GM12878 (cell line): ENCODE results near the gene LYPD5. TPM values are rescaled to one million over a fixed set of nuclear protein-coding genes. Genes with fewer than 3 reads are reported as not detected.
A peak's percentile ranks its signal among the peaks of the same experiment; 100 is the strongest.

Experiments
- ATF3 ChIP-seq: IDR thresholded peaks from 2 replicates; pipeline ENCODE4 v1.6.1; 2011; ENCODE audit warnings: low read depth, mild to moderate bottlenecking, low read length, moderate library complexity, borderline replicate concordance; ENCODE audit errors: extremely low read depth
- BCLAF1 ChIP-seq: fragments of 450-650 bp; IDR thresholded peaks from 2 replicates; pipeline ENCODE4 v1.6.1; 2017; ENCODE audit warnings: antibody characterized with exemption, mild to moderate bottlenecking, moderate library complexity
- E2F8 ChIP-seq: fragments of 450-650 bp; IDR thresholded peaks from 2 replicates; pipeline ENCODE4 v1.6.1; 2018; ENCODE audit warnings: mild to moderate bottlenecking, low read depth, moderate library complexity; ENCODE audit not compliant: partially characterized antibody
- GABPA ChIP-seq: IDR thresholded peaks from 2 replicates; pipeline ENCODE4 v1.6.1; 2014; ENCODE audit warnings: antibody characterized with exemption, low read depth, mild to moderate bottlenecking, inconsistent platforms
- GATAD2B ChIP-seq: fragments of 450-650 bp; conservative IDR thresholded peaks from 2 replicates; pipeline ENCODE4 v1.6.1; 2017; ENCODE audit warnings: low read depth, mild to moderate bottlenecking, moderate library complexity
- LARP7 ChIP-seq: fragments of 450-650 bp; IDR thresholded peaks from 2 replicates; pipeline ENCODE4 v1.6.1; 2017; ENCODE audit warnings: mild to moderate bottlenecking
- NKRF ChIP-seq: fragments of 450-650 bp; conservative IDR thresholded peaks from 2 replicates; pipeline ENCODE4 v1.6.1; 2017; ENCODE audit warnings: mild to moderate bottlenecking, moderate library complexity
- NR2F1 ChIP-seq: fragments of 450-650 bp; conservative IDR thresholded peaks from 2 replicates; pipeline ENCODE4 v1.6.1; 2017; ENCODE audit warnings: mild to moderate bottlenecking
- PBX3 ChIP-seq: IDR thresholded peaks from 2 replicates; pipeline ENCODE4 v1.6.1; 2011; ENCODE audit warnings: mild to moderate bottlenecking, low read depth, low read length, moderate library complexity; ENCODE audit not compliant: insufficient replicate concordance
- SMARCA5 ChIP-seq: fragments of 450-650 bp; IDR thresholded peaks from 2 replicates; pipeline ENCODE4 v1.6.1; 2017; ENCODE audit warnings: mild to moderate bottlenecking
- WRNIP1 ChIP-seq: IDR thresholded peaks from 2 replicates; pipeline ENCODE4 v1.6.1; 2011; ENCODE audit warnings: low read depth, low read length, improper control_type of control experiment, borderline replicate concordance
- ZNF217 ChIP-seq: fragments of 450-650 bp; IDR thresholded peaks from 2 replicates; pipeline ENCODE4 v1.6.1; 2017; ENCODE audit warnings: antibody characterized with exemption, mild to moderate bottlenecking
- ZNF24 ChIP-seq: fragments of 450-650 bp; IDR thresholded peaks from 2 replicates; pipeline ENCODE4 v1.6.1; 2017; ENCODE audit warnings: antibody characterized with exemption, mild to moderate bottlenecking
- ZNF592 ChIP-seq: fragments of 450-650 bp; IDR thresholded peaks from 2 replicates; pipeline ENCODE4 v1.6.1; 2017; ENCODE audit warnings: mild to moderate bottlenecking, moderate library complexity
- ZZZ3 ChIP-seq: IDR thresholded peaks from 2 replicates; pipeline ENCODE4 v1.6.1; 2011; ENCODE audit warnings: low read depth; ENCODE audit not compliant: control insufficient read depth, insufficient read length
- polyA plus RNA-seq, 11 experiments: library from polyadenylated mRNA; depleted of rRNA in 4 of 11; unstranded in 6 of 11; stranded (reverse) in 5 of 11; fragments of >200 nt; fragmentation: Nextera tagmentation in 4 of 11; fragmentation: Illumina TruSeq in 1 of 11; extraction: Ambion mirVana in 4 of 11; extraction: Trizol in 1 of 11; gene quantifications; 1 replicate in 1 of 11; 2 replicates in 10 of 11; pipeline versions ENCODE4 v1.2.1 to v1.2.3, GENCODE V29; 2011 to 2016; ENCODE audit warnings: inconsistent platforms in 2 of 11, missing spikeins in 2 of 11, low read depth in 1 of 11
- total RNA-seq, 4 experiments: library from RNA; depleted of rRNA in 3 of 4; stranded (reverse); fragments of >200 nt in 3 of 4; fragmentation: Illumina TruSeq in 1 of 4; extraction: Trizol in 1 of 4; gene quantifications; 2 replicates each; pipeline versions ENCODE4 v1.2.1 to v1.2.3, GENCODE V29; 2013 to 2021

The LYPD5 gene
- total and polyA plus RNA-seq, 10 of the 15 experiments (the other 5 are each of a cell fraction or from before 2014, with no cell fraction given), result 0.04 to 2.2 (median 0.69) TPM; not detected in 1

- TF ChIP-seq ATF3 (no peak), ZNF592 (peak; percentile 58; the same call in 1 of the 2 replicates), SMARCA5 (peak; percentile 90), NR2F1 (peak; percentile 92), BCLAF1 (no peak), GABPA (no peak), E2F8 (no peak), WRNIP1 (peak; percentile 97), ZZZ3 (no peak), GATAD2B (no peak), ZNF24 (peak; percentile 39; the same call in 1 of the 2 replicates), LARP7 (peak; percentile 67; the same call in 1 of the 2 replicates), ZNF217 (no peak), PBX3 (no peak), NKRF (no peak)
These were observed 17.1 kb downstream of the LYPD5 start (continued) for GRCh38 chr19:43784981-43785808.
